Hematopoietic multipotent progenitor cell (in vitro differentiated cells): ENCODE results near the gene CFAP58. TPM values are rescaled to one million over a fixed set of nuclear protein-coding genes. Genes with fewer than 3 reads are reported as not detected.

ENCODE experiments used
- DNase-seq, 3 donors: peaks; one replicate each; pipeline ENCODE4 v3.0.0-alpha.2; 2011 to 2015; ENCODE audit warnings: low read depth in 2 of 3, low spot score in 2 of 3
- total RNA-seq: library from RNA; depleted of rRNA; stranded (reverse); fragments of >200 nt; gene quantifications from one replicate; pipeline ENCODE4 v1.2.3, GENCODE V29; 2012

Gene CFAP58
- total RNA-seq, 1 donor: under 0.01 TPM

DNA sequence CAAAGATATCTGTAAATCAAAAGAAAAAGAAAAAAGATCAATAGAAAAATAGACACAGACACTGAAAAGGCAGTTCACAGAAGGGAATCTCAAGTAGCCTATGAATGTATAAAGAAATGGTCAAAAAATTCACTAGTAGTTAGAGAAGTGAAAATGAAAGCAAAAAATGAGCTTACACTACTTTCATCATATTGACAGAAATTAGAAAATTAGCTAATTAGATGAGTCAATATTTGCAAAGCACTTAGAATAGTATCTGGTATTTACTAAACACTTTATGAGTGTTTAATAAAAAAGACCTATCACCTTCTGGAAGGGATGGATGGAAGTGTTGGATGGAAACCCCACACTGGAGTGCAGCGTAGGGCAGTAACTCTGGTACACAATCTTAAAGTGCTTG is 1.7 kb upstream of the CFAP58 start:
- DNase-seq: no peak

DNA sequence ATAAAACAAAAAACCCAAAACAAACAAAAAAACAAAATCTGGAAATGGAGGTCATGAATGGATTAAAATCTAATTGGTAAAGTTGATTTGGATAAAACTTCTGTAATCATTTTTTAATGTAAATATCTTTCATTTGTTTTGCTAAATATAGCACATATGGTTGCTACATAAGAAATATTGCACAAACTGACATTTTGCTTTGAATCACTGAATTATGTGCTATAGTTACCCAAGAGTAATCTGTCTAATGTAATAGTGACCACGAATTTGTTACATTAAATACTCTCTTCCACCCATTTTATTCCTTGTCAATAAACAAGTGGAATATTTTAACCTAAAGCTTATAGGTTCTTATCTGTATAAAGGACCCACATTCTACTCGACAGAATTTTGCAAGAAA is 6.2 kb downstream of the CFAP58 start:
- DNase-seq: no peak

DNA sequence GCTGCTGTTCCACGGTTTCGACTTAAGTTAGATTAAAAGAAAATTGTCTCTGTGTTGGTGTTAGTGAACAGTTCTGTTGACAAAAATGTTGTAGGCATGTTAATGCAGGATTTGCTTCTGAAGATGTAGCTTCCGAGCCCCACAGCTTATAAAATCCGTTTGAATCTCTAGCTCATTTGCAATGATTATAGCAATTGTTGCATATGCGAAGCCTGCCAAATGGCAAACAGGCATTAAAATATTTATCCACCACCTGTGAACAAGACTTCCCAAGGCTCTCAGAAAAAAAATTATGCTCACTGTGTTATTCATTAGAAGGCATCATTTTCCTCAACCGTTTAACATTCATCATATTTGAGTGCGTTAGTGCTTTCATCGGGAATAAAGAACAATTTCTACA is 14.3 kb downstream of the CFAP58 start:
- DNase-seq: no peak

DNA sequence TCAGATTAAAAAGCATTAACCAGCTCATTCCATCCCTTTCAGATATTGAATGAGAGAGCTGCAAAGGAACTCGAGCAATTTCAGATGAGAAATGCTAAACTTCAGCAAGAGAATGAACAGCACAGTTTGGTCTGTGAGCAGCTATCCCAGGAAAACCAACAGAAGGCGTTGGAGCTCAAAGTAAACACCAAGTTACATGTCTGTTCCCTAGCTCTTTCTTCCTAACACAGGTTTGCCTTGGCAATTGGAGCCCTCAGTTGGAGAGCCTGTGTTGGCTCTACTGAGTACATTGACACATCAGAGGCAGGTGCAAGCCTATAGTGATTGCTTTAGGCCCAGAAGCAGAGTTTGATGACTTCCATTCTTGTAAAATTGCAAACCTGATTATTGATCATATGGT is 14.7 kb downstream of the CFAP58 start:
- no peak for DNase-seq

DNA sequence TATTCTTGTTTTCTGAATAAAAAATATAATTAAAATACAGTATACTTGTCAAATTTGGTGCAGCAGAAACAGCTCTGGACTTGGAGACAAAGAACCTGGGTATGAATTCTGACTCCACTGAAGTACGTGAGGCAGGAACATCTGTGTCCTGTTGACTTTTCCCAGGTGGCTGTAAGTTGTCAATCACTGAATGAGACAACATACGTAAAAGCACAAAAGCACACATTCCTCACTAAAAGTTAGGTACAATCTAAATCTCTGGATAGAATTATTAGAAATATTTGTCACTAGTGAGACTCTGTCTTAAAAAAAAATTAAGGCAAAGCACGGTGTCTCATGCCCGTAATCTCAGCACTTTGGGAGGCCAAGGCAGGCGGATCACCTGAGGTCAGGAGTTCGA is 18.1 kb downstream of the CFAP58 start:
- DNase-seq: no peak

DNA sequence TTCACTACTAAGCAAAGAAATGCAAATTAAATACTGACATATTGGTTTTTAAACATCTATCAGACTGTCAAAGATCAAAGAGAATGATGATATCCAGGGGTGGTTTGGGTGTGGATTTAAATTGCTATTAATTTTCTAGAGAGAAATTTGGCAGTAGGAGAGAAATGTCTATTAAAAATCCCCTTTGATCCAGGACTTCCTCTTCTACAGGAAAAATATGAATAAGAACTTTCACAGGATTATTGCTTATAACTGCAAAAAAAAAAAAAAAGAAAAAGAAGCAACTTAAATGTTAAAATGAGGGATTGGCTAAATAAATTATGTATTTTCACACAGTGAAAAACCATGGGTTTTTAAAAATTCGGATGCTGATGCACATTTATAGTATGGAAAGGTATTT is 21.0 kb downstream of the CFAP58 start:
- DNase-seq: no peak

DNA sequence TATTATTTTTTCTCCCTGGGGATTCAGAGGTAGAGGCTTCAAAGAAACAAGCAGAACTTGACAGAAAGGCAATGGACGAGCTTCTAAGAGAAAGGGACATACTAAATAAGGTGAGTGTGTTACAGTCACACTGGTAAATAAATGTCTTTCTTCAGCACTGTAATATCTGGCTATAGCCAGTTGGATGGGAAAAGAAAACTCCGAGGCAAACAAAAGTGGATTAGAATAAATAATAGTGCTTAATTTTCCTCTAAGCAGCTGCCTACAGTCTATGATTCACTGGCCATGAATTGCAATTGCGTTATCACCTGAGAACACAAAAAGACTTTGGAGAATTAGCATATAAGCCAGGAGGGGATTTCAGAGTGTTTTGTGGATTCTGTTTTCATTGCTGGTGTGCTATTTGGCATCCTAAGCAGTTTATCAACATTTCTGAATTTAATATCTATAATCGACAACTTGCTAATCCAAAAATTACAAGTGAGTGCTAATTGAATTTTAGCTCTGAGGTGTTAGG is 23.2 kb downstream of the CFAP58 start:
- no peak for DNase-seq

DNA sequence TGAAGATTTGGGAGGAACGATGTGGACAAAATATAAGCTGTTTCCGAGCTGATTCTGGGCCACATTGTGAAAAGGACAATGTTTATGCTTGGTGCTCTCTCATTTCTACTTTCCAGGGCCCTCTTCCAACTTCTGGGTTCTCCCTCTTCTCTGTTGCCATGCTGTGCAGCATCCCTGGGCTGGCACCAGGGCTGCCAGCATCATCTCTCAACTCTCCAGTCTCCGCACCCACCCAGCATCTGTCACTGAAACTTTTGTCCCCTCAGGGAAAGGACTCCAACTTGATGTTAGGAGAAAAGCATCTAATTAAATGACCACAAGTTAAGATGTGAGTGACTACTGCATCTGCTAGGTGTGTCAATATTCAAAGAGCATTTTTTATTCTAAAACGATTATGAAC is 26.7 kb downstream of the CFAP58 start:
- DNase-seq: no peak

DNA sequence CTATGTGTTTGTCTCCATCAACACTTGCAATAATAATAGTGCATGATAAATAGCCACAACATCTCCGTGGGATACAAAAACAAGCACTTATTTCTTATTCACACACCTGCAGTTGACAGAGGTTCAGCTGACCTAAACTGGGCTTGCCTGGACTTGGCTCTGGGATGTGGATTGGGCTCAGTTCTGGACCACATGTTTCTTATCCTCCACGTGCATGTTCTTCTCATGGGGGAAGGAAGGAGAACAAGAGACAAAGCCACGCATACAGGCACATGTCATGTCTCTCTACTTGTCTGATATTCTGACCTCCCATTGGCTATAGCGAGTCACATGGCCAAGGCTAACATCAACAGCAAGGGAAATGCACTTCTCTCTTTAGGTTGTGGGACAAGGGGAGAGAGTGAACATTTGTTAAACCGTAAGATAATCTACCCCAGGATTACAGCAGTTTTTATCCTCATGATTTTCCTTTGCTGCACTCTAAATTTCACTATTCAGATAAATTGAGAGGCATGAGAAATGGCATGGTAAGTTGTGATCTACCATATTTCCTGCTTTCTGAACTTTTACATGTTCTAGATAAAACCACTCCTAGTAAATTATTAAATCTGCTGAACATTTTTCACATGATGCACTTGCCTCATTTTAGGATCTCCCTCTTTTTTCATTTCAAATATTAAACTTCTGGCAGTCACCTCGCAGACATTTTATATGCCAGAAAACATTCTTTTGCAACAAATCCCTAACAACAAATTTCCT is 33.7 kb downstream of the CFAP58 start:
- DNase-seq: peak in 1 of 3 donors; percentile 39

DNA sequence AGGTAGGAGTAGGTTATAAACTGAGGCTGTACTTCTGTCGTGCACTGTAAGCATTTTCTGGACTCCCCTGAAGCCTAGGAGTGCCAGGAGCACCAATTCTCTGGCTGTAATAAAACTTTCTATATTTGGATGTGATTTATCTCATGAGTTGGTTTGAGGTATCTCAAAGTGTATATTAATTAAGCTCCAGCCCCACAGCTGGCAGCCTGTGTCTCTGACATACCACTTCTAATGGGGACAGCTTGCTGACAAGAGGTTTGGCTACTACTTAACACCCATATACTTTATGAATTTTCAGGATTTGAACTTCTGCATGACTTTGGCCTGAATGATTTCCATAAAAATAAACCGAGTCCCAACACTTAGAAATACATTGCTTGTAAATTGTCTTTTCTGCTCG is 35.2 kb downstream of the CFAP58 start:
- no peak for DNase-seq

DNA sequence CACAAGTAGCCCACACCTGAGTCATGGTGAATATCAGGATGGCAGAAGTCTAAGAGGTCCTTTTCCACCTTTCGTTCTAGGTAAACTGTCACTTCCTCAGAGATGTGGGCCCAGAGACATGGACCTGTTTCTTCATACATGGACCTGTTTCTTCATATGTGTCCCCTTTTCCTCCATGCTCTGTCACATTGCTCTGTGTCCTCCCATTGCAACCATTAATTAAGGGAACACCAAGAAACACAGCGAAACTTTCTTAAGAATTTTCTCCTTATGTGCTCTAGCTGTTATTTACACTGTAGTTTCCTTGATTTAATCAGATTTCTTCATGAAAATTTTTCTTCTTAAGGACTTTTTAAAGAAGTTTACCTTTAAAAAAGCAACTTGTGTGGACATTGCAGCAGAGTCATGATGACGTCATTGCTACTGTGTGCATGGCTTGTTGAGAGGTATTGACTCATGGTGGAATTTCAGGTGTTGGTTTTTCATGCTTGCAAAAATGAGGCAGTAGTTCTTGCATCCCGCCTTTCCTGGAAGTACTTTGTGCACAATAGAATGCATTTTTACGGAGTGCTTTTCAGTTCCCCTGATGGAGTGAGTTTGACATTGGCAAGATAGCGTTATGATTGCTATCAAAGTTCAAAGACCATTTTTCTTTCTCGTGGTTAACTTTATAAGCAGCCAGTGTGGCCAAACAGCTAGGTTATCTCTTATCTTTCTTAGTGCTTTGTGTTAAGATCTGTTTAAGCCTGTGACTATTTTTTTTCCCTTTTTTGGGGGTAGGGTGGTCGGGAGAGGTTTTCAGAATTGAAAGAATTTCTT is 37.7 kb downstream of the CFAP58 start:
- DNase-seq: no peak

DNA sequence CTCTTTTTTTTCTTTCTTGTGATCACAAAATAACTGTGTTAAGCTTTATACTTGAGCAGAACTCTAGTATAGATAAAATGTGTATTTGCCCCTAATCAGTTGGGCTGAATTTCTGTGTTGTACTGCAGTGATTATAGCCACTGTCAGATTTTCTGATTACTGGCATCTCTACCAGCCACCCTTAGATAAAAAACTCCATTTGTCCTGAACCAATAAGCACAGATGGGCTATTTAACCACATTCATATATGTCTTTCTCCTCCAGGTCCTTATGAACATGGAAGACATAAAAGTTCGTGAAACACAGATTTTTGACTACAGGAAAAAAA is 38.3 kb downstream of the CFAP58 start:
- no peak for DNase-seq

DNA sequence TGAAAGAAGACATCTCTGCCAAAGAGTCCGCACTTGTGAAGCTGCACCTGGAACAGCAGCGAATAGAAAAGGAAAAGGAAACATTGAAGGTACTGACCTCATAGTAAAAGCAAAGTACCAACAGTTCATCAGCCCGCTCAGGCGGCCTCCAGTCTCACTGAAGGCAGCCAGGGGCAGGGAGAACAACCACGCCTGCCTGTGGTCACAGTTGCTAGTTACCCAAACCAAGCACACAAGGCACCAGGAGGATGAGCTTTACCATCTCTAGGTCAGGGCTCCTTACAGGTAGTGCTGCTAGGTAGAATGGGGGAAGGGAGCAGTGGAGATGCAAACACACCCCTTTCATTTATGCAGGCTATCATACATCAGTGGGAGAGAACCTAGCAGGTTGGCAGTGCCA is 39.8 kb downstream of the CFAP58 start:
- no peak for DNase-seq

DNA sequence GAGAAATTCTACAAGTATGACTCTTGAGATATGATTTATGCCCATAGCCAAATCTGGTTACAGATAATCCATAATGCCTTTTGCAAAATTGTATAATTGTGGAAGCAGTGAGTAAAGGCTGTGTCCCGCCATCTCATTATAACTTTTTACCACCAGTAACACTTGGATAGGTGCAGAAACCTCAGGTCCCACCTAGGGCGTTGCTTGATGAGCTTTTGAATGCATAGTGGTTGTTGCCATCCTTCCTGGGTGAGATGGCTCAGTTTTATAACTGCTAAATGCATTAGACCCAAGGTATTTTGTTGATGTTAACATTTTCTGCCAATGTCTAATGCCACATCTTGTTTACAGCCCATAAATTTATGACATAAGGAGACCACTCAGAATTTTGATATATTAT is 42.9 kb downstream of the CFAP58 start:
- no peak for DNase-seq

DNA sequence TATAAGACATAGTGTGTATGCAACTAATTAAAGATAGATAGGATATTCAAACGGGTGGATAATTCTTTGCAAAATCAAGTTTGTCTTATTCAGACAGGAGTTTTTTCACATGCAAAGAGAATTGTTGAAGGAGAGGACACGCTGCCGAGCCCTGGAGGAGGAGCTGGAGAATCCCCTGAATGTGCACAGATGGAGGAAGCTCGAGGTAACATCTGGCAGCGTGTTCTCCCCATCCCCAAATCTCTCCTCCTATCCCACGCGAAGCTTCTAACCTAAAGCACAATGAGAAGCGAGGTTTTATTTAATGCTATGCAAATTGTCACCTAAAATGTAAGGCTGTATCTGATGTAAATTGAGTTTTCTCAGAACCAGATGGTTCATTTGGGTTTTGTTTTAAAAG is 50.0 kb downstream of the CFAP58 start:
- no peak for DNase-seq

DNA sequence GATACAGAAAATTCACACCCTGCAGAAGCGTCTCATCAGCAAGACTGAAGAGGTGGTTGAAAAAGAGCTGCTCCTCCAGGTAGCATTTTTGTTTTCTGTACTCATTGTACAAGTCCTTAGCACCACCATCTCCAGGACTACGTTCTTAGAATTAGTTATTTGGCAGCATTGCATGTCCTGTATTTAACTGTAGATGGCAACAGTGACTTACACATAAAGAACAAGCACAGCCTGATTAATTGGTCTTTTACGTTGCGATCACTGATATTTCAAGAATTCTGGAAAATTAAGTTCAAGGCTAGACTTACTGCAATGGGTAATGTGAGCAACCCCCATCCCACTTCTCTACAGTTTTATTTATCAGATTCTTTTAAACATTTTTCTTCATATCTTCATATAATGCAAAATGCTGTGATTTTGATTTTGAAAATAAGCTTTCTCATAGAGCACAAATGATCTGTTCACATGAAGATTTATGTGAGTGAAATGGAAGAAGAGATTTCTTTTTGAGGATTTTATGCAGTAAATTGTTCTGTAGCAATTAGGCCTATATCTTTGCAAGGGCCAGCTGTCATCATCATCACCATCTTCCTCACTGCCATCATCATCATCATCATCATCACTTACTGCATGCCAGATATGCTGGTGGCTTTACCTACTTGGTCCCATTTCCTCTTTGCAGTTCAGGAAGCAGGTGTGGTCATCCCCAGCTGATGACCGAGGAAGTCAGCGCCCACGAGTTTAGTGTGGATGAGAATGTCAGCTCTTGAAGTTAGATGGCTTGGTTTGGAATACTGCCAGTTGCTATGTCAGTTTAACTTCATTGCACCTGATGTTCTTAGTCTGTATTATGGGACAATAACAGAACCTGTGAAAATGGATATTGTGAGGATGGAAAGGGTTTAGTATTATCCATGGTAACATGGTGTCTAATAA is 53.4 kb downstream of the CFAP58 start:
- peak in 2 of 3 donors; percentile 42 to 75 for DNase-seq

DNA sequence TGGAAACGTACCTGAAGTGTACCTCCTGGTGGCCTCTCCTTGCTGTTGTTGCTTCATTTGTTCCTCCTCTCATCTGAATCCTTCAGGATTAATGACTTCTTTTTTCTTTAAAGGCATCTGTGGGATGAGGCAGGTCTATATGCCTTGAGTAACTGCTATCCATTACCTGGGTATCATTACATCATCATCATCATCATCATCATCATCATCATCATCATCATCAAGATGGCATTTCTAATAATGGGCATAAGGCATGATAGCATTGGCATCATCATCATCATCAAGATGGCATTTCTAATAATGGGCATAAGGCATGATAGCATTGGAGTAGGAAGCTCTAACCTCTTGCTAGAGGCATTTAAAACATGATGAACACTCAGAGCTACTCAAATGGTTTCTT is 59.9 kb downstream of the CFAP58 start:
- no peak for DNase-seq

DNA sequence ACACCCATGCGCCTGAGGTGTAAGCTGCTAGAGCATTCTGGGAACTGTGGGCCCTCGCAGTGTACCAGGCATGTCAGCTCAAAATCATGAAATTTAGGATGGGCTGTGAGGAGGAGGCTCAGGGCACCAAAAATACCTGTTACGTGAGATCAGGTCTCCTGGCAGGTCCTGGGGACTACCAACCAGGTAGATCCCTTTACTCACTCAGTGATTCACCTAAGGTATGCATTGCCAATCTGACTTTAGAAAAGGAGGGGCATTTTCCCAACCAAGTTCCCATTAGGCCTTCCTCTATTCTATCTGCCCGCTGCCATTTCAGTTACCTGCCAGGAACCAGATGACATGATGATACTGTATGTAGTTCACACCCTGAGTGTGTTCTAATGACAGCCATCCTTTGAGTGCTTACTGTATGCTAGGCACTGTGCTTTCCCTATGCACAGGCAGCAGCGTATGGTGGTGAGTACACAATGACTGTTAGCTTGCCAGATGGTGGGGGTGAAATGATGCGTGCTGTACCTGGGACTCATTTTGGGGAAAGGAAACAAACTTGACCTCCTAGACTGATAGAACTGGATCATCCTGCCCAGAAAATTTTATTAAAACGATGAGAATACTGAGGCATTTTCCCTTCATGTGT is 62.0 kb downstream of the CFAP58 start:
- DNase-seq: no peak

DNA sequence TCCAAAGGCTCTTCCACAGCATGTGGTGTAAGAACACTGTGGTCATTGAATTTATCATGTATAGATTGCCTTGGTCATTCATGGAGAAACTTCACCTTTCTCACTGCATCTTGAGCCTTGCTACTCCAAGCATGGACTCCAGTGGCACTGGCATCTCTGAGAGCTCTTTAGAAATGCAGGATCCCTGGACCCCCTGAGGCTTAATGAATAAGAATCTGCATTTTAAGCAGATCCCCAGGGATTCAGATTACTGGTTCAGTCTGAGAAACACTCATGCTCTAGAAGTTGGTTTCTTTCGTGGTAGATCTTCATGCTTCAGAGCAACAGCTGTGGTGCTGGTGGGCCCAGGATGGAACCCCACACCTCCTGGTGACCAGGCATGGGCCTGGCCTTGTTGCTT is 63.2 kb downstream of the CFAP58 start:
- DNase-seq: no peak

DNA sequence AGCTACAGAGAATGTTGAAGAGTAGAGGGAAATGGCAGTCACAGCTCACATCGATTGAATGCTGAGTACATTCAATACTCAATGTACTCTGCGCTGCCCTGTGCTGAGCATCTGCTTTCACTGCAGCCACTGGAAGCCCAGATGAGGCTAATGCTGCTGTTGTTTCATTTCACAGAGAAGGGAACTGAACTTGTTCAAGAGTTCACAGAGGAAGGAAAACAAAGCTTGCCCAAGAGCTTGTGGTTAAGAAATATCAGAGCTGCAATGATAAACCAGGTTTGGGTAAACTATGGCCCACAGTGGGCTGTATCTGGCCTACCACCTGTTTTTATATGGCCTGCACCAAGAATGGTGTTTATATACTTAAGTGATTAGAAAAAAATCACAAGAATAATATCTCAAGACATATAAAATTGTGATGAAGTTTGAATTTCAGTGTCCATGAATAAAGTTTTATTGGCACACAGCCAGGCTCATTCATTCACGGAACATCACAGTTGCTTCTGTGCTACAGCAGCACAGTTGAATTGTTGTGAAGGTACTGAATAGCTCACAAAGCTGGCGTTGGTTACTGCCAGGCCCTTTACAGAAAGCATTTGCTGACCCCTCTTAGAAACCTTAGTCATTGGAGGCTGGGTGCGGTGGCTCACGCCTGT is 64.1 kb downstream of the CFAP58 start:
- DNase-seq: peak in 2 of 3 donors; percentile 48 to 88
